Daoy (cell line): ENCODE results near the gene HLA-DQB2. TPM values are rescaled to one million over a fixed set of nuclear protein-coding genes. Genes with fewer than 3 reads are reported as not detected.
"Not testable (repeated sequence)": the region's sequence is repeated elsewhere in the genome, so short reads cannot be mapped to it uniquely, and the experiment has no call there.

Experiments used
- DNase-seq: peaks from one replicate; pipeline ENCODE4 v3.0.0-alpha.2; 2015; ENCODE audit warnings: low read depth
- total RNA-seq: library from RNA; depleted of rRNA; stranded (reverse); fragments of >200 nt; shearing (Covaris generic); gene quantifications from 2 replicates; pipeline ENCODE4 v1.2.3, GENCODE V29; 2014; rRNA removed

Gene HLA-DQB2
- total RNA-seq, result not detected in 2 replicates

GRCh38 chr6:32763421-32763820 lies at the start of gene HLA-DQB2:
TSS of gene HLA-DQB2 (minus strand) at chr6:32763532. CDS start at chr6:32763470, 62 bp downstream.
- DNase-seq, result no peak

DNA sequence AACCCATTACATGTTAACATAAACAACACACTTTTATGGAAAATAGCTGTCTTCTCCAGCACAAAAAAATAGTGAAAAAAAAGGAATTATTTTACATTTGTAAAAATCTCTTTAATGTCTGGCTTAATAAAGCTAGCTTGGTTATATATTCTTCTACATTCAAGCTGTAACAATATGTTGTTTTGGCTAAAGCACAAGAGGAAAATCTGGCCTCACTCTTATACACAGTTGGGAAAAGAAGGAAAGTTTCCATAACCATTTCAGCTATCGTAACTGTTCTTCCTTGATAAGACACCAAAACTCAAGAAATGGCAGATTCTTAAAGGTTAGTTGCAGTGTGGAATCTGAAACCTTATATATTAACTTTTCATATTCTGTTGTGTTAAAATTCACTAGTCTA lies 45.8 kb upstream of the HLA-DQB2 start:
- DNase-seq, result no peak

- no peak for DNase-seq
Observed at GRCh38 chr6:32807020-32807580, 43.8 kb upstream of the HLA-DQB2 start.

DNA sequence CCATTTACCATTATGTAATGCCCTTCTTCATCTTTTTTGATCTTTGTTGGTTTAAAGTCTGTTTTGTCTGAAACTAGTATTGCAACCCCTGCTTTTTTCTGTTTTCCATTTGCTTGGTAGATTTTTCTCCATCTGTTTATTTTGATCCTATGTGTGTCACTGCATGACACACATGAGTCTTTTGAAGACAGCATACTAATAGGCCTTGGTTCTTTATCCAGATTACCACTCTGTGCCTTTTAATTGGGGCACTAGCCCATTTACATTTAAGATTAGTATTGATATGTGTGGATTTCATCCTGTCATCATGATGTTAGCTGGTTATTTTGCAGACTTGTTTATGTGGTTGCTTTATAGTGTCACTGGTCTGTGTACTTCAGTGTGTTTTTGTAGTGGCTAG lies 42.1 kb upstream of the HLA-DQB2 start:
- DNase-seq, result not testable (repeated sequence)

DNA sequence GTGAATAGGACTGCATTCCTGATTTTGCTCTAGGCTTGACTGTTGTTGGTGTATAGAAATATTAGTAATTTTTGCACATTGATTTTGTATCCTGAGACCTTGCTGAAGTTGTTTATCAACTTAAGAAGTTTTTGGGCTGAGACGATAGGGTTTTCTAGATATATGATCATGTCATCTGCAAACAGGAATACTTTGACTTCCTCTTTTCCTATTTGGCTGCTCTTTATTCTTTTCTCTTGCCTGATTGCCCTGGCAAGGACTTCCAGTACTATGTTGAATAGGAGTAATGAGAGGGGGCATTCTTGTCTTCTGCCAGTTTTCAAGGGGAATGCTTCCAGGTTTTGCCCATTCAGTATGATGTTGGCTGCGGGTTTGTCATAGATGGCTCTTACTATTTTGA lies 40.1 kb upstream of the HLA-DQB2 start:
- no peak for DNase-seq

- no peak for DNase-seq
Observed at GRCh38 chr6:32799740-32800139, 36.4 kb upstream of the HLA-DQB2 start.

GRCh38 chr6:32799168-32799567 lies 35.8 kb upstream of the HLA-DQB2 start:
- no peak for DNase-seq

DNA sequence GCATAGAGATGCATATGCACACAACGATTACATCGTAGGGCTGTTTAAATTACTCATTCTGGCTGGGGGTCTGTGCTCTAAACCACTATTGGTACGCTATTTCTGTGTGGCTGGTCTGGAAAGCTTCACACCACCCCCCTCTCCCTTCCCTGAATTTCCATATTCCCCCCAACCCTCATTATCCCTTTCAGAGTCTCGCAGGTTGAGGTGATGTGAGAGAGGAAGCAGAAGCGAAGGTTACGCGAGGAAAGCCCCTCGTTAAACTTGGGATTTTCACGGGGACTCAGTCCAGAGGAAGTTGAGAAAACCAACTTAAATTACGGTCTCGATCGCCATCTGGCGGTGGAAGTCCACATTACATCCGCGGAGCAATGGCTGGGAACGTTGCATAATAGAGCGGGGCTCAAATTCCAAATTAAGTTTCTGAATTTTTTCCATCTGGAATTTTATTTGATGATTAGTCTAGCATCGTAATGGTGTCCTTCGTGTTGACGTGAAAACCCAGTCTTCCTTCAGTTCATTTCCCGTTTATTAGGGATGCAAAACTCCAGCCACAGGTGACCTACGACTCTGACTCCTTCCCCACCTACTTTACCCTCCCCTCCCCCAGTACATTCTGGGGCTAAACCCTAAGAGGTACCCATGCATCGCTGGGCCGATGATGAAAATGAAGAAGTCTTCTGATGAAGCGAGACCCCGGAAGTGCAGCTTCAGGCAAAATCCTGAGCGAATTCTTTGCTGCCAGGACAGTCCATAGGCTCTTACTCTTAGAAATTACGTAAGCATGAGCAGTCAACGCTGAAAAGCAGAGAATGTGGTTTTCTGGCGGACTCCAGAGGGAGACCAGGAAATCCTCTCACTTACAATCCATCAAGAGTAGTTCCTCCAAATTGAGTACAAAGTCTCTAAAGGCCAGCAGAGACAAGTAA lies 33.8 kb upstream of the HLA-DQB2 start:
- DNase-seq, result peak; percentile 75

GRCh38 chr6:32794510-32794909 lies 31.2 kb upstream of the HLA-DQB2 start:
- DNase-seq, result no peak

GRCh38 chr6:32792901-32793435 lies 29.6 kb upstream of the HLA-DQB2 start:
- DNase-seq, result no peak

DNA sequence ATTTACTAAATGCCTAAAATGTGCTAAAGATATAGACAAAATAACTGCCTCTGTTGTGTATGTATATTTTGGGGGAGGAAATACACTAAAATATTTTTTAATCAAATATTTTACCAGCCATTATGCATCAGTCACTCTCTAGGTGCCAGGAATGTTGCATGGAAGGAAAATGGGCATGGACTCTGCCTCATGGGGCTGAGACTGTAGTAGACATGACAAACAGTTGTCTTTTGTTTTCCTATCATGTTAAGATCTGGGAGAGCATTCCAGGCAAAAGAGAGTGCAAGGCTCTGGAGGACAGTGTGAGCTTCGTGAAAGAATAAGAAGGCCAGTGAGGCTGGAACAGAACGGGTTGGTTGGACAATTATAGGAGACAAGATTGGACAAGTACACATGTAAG lies 27.0 kb upstream of the HLA-DQB2 start:
- no peak for DNase-seq

GRCh38 chr6:32785781-32786533 lies 22.6 kb upstream of the HLA-DQB2 start:
- DNase-seq, result peak; percentile 67

GRCh38 chr6:32782923-32783322 lies 19.6 kb upstream of the HLA-DQB2 start:
- not testable (repeated sequence) for DNase-seq

GRCh38 chr6:32779036-32779435 lies 15.7 kb upstream of the HLA-DQB2 start:
- DNase-seq, result no peak

DNA sequence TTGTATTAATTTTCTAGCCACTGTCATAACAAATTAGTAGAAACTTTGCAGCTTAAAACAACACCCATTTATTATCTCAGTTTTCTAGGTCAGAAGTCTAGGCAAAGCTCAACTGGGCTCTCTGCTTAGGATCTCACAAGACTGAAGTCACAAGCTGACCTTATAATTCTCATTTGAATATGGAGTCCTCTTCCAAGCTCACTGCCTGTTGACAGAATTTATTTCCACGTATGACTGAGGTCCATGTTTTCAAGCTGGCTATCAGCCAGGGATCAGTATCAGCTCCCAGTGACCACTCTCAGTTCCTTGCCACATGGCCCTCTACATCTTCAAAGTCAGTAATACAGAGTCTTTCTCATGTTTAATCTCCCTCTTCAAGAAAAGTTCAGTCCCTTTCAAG lies 11.7 kb upstream of the HLA-DQB2 start:
- no peak for DNase-seq

- DNase-seq, result no peak
Observed at GRCh38 chr6:32774426-32774825, 11.1 kb upstream of the HLA-DQB2 start.

DNA sequence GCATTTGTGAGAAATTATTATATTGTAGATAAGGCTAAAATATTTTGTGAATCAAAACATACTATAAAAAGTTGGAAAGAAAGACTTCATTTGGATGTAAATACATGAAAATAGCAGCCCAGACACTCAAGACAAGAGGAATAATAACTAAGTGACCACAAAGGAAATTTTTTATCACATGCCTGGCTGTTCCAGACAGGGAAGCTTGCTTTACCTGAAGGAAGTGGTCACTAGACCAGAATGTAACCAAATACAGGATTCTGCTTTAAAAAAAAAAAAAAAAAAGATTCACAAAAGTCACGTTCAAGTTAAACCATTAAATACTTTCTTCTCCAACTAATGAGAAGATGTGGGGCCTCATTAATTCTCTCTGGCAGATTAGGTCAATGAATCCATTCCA lies 9.3 kb upstream of the HLA-DQB2 start:
- DNase-seq, result no peak

GRCh38 chr6:32764048-32764447 lies 716 bp upstream of the HLA-DQB2 start:
- no peak for DNase-seq

DNA sequence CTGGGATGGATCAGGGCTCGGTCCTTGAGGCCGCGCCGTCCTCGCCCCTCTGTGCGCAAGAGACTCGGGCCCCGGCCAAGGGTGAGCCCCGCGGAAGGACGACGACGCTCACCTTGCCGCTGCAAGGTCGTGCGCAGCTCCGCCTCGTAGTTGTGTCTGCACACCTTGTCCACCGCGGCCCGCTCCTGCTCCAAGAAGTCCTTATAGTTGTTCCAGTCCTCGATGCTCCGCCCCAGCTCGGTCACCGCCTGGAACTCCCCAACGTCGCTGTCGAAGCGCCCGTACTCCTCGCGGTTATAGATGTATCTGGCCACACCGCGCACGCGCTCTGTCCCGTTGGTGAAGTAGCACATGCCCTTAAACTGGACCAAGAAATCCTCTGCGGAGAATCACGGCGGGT lies 1.8 kb downstream of the HLA-DQB2 start:
- no peak for DNase-seq

DNA sequence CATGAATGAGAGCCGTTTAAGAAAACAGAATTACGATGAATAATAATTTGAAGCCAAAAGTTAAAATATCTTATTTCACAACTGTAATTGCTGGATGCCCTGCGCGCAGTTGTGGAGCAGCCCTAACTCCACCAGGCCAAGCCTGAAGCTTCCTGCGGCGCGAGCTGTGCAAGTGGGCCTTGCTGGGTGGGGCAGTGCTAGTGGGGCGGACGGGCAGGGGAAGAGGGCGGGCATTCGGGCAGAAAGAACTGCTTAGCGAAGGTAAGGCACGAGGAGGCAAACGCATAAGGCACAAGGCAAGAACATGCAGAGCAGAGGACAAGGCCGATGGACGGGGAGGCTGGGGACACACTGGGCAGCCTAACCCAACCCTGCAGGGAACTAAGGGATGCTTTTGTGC lies 2.3 kb downstream of the HLA-DQB2 start:
- DNase-seq, result peak; percentile 6

GRCh38 chr6:32759669-32760068 lies 3.7 kb downstream of the HLA-DQB2 start:
- DNase-seq, result no peak

DNA sequence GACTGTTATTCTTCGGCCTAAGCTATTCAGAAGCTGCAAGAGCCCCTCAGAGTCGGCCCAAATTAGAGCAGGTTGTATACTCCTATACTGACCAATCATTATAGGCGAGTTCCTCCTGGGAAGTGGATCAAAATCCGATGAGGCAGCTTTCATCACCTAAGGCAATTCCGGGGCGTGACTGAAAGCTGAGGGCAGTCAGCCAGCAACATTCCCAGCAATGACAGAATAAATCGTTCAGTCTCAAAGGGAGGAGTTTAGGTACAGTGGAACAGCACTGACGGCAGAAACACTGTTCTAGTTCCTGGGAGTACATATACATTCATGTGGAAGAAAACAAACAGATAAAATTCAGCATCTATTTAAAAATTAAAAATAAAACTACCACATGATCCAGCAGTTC lies 10.8 kb downstream of the HLA-DQB2 start:
- no peak for DNase-seq
